HUES6 (cell line): ENCODE data around the gene CEACAM5.

Experiments
- H3K27ac ChIP-seq: 2 replicates; pipeline ENCODE4 v1.7.0; 2013; ENCODE audit warnings: low read depth, mild to moderate bottlenecking, low read length, inconsistent platforms
- H3K27me3 ChIP-seq: 2 replicates; pipeline ENCODE4 v1.6.1; 2013; ENCODE audit warnings: low read length; ENCODE audit not compliant: control insufficient read depth, insufficient read depth
- H3K36me3 ChIP-seq: 2 replicates; pipeline ENCODE4 v1.6.1; 2013; ENCODE audit warnings: low read length; ENCODE audit not compliant: control insufficient read depth, insufficient read depth
- H3K4me1 ChIP-seq: 2 replicates; pipeline ENCODE4 v1.6.1; 2013; ENCODE audit warnings: low read length; ENCODE audit not compliant: control insufficient read depth, insufficient read depth
- H3K4me3 ChIP-seq: 2 replicates; pipeline ENCODE4 v1.5.1; 2013; ENCODE audit warnings: low read depth, low read length
- H3K9ac ChIP-seq: one replicate; pipeline ENCODE4 v1.6.1; 2013; ENCODE audit warnings: mild to moderate bottlenecking, low read length
- H3K9me3 ChIP-seq: 2 replicates; pipeline ENCODE4 v1.6.1; 2013; ENCODE audit warnings: low read depth, low read length; ENCODE audit not compliant: control insufficient read depth, insufficient read depth

CEACAM5 gene

DNA sequence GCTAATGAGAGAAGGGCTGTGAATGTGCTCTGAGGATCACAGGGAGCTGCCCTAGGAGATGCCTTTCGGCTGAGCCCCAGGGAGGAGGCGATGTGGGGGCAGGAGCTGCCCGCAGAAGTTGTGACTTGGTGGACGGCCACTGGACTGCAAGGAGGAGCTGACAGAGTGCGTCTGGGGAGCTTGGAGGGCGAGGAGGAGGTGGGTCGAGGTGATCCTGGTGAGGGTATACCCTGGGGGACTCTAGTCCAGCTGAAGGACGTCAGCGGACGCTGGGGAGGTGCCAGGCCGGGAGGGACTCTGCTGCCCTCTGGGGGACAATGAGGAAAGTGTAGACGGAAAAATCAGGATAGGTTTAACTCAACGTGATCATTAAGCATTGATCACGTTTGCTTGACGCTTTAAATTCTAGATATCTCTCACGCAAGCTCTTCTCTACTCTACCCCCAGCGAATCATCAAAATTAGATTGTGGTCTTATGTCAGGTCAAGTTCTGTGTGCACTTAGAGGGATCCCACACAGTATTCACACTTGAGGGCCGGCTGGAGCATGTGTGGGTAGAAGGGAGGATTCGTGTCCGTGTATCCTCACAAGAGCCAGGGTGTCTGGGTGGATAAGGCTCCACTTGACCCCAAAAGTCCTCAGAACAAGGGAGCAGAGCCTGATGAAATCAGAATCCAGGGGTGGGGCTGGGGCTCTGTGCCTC lies 17.0 kb upstream of the CEACAM5 start:
- Histone ChIP-seq H3K27ac (no peak overlapping the region), H3K27me3 (peaks cover 49% of the 10 kb centered on the region), H3K9ac (no peak overlapping the region), H3K9me3 (no peaks in the 10 kb centered on the region), H3K4me3 (no peak overlapping the region), H3K4me1 (no peaks in the 10 kb centered on the region; the same call in 1 of the 2 replicates), H3K36me3 (no peaks in the 10 kb centered on the region)

DNA sequence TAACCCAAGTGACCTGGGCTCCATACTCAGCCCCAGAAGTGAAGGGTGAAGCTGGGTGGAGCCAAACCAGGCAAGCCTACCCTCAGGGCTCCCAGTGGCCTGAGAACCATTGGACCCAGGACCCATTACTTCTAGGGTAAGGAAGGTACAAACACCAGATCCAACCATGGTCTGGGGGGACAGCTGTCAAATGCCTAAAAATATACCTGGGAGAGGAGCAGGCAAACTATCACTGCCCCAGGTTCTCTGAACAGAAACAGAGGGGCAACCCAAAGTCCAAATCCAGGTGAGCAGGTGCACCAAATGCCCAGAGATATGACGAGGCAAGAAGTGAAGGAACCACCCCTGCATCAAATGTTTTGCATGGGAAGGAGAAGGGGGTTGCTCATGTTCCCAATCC lies 14.2 kb upstream of the CEACAM5 start:
- H3K27me3 ChIP-seq: peaks cover 43% of the 10 kb centered on the region
- no peaks in the 10 kb centered on the region for H3K9me3 ChIP-seq
- H3K4me3 ChIP-seq: no peak overlapping the region
- no peak overlapping the region for H3K27ac ChIP-seq
- H3K9ac ChIP-seq: no peak overlapping the region
- H3K4me1 ChIP-seq: no peaks in the 10 kb centered on the region
- no peaks in the 10 kb centered on the region for H3K36me3 ChIP-seq

DNA sequence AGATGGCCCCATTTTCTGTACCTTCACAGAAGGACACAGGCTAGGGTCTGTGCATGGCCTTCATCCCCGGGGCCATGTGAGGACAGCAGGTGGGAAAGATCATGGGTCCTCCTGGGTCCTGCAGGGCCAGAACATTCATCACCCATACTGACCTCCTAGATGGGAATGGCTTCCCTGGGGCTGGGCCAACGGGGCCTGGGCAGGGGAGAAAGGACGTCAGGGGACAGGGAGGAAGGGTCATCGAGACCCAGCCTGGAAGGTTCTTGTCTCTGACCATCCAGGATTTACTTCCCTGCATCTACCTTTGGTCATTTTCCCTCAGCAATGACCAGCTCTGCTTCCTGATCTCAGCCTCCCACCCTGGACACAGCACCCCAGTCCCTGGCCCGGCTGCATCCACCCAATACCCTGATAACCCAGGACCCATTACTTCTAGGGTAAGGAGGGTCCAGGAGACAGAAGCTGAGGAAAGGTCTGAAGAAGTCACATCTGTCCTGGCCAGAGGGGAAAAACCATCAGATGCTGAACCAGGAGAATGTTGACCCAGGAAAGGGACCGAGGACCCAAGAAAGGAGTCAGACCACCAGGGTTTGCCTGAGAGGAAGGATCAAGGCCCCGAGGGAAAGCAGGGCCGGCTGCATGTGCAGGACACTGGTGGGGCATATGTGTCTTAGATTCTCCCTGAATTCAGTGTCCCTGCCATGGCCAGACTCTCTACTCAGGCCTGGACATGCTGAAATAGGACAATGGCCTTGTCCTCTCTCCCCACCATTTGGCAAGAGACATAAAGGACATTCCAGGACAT lies 13.4 kb upstream of the CEACAM5 start:
- H3K27ac ChIP-seq: no peak overlapping the region
- peaks cover 44% of the 10 kb centered on the region for H3K27me3 ChIP-seq
- no peaks in the 10 kb centered on the region for H3K4me1 ChIP-seq
- no peak overlapping the region for H3K4me3 ChIP-seq
- no peaks in the 10 kb centered on the region for H3K36me3 ChIP-seq
- H3K9me3 ChIP-seq: no peaks in the 10 kb centered on the region
- no peak overlapping the region for H3K9ac ChIP-seq

DNA sequence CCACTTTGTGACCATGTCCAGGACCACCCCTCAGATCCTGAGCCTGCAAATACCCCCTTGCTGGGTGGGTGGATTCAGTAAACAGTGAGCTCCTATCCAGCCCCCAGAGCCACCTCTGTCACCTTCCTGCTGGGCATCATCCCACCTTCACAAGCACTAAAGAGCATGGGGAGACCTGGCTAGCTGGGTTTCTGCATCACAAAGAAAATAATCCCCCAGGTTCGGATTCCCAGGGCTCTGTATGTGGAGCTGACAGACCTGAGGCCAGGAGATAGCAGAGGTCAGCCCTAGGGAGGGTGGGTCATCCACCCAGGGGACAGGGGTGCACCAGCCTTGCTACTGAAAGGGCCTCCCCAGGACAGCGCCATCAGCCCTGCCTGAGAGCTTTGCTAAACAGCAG lies 12.7 kb upstream of the CEACAM5 start:
- Histone ChIP-seq H3K27ac (no peak overlapping the region), H3K9me3 (no peaks in the 10 kb centered on the region), H3K36me3 (no peaks in the 10 kb centered on the region), H3K9ac (no peak overlapping the region), H3K27me3 (peaks cover 47% of the 10 kb centered on the region), H3K4me1 (no peaks in the 10 kb centered on the region), H3K4me3 (no peak overlapping the region)

DNA sequence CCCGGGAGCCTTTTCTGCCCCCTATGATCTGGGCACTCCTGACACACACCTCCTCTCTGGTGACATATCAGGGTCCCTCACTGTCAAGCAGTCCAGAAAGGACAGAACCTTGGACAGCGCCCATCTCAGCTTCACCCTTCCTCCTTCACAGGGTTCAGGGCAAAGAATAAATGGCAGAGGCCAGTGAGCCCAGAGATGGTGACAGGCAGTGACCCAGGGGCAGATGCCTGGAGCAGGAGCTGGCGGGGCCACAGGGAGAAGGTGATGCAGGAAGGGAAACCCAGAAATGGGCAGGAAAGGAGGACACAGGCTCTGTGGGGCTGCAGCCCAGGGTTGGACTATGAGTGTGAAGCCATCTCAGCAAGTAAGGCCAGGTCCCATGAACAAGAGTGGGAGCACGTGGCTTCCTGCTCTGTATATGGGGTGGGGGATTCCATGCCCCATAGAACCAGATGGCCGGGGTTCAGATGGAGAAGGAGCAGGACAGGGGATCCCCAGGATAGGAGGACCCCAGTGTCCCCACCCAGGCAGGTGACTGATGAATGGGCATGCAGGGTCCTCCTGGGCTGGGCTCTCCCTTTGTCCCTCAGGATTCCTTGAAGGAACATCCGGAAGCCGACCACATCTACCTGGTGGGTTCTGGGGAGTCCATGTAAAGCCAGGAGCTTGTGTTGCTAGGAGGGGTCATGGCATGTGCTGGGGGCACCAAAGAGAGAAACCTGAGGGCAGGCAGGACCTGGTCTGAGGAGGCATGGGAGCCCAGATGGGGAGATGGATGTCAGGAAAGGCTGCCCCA lies 11.8 kb upstream of the CEACAM5 start:
- Histone ChIP-seq H3K9ac (no peak overlapping the region), H3K27me3 (peaks cover 44% of the 10 kb centered on the region), H3K36me3 (no peaks in the 10 kb centered on the region), H3K27ac (no peak overlapping the region), H3K4me3 (no peak overlapping the region), H3K4me1 (no peaks in the 10 kb centered on the region), H3K9me3 (no peaks in the 10 kb centered on the region)

DNA sequence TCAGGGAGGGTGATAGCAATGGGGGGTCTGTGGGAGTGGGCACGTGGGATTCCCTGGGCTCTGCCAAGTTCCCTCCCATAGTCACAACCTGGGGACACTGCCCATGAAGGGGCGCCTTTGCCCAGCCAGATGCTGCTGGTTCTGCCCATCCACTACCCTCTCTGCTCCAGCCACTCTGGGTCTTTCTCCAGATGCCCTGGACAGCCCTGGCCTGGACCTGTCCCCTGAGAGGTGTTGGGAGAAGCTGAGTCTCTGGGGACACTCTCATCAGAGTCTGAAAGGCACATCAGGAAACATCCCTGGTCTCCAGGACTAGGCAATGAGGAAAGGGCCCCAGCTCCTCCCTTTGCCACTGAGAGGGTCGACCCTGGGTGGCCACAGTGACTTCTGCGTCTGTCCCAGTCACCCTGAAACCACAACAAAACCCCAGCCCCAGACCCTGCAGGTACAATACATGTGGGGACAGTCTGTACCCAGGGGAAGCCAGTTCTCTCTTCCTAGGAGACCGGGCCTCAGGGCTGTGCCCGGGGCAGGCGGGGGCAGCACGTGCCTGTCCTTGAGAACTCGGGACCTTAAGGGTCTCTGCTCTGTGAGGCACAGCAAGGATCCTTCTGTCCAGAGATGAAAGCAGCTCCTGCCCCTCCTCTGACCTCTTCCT lies 11.1 kb upstream of the CEACAM5 start:
- H3K27ac ChIP-seq: no peak overlapping the region
- no peak overlapping the region for H3K4me3 ChIP-seq
- H3K9me3 ChIP-seq: no peaks in the 10 kb centered on the region
- H3K4me1 ChIP-seq: no peaks in the 10 kb centered on the region
- no peaks in the 10 kb centered on the region for H3K36me3 ChIP-seq
- peaks cover 37% of the 10 kb centered on the region; the same call in 1 of the 2 replicates for H3K27me3 ChIP-seq
- H3K9ac ChIP-seq: no peak overlapping the region

DNA sequence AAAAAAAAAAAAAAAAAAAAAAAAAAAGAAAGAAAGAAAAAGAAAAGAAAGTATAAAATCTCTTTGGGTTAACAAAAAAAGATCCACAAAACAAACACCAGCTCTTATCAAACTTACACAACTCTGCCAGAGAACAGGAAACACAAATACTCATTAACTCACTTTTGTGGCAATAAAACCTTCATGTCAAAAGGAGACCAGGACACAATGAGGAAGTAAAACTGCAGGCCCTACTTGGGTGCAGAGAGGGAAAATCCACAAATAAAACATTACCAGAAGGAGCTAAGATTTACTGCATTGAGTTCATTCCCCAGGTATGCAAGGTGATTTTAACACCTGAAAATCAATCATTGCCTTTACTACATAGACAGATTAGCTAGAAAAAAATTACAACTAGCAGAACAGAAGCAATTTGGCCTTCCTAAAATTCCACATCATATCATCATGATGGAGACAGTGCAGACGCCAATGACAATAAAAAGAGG lies 9.6 kb upstream of the CEACAM5 start:
- no peak overlapping the region for H3K4me3 ChIP-seq
- no peak overlapping the region for H3K27ac ChIP-seq
- H3K27me3 ChIP-seq: peaks cover 36% of the 10 kb centered on the region
- no peaks in the 10 kb centered on the region for H3K4me1 ChIP-seq
- H3K9me3 ChIP-seq: no peaks in the 10 kb centered on the region
- no peaks in the 10 kb centered on the region for H3K36me3 ChIP-seq
- H3K9ac ChIP-seq: no peak overlapping the region

DNA sequence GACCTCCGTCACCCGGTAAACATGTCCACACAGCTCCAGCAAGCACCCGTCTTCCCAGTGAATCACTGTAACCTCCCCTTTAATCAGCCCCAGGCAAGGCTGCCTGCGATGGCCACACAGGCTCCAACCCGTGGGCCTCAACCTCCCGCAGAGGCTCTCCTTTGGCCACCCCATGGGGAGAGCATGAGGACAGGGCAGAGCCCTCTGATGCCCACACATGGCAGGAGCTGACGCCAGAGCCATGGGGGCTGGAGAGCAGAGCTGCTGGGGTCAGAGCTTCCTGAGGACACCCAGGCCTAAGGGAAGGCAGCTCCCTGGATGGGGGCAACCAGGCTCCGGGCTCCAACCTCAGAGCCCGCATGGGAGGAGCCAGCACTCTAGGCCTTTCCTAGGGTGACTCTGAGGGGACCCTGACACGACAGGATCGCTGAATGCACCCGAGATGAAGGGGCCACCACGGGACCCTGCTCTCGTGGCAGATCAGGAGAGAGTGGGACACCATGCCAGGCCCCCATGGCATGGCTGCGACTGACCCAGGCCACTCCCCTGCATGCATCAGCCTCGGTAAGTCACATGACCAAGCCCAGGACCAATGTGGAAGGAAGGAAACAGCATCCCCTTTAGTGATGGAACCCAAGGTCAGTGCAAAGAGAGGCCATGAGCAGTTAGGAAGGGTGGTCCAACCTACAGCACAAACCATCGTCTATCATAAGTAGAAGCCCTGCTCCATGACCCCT lies 9.0 kb upstream of the CEACAM5 start:
- Histone ChIP-seq H3K27ac (no peak overlapping the region), H3K4me3 (no peak overlapping the region), H3K9me3 (no peaks in the 10 kb centered on the region), H3K4me1 (no peaks in the 10 kb centered on the region), H3K9ac (no peak overlapping the region), H3K27me3 (peaks cover 38% of the 10 kb centered on the region), H3K36me3 (no peaks in the 10 kb centered on the region)

DNA sequence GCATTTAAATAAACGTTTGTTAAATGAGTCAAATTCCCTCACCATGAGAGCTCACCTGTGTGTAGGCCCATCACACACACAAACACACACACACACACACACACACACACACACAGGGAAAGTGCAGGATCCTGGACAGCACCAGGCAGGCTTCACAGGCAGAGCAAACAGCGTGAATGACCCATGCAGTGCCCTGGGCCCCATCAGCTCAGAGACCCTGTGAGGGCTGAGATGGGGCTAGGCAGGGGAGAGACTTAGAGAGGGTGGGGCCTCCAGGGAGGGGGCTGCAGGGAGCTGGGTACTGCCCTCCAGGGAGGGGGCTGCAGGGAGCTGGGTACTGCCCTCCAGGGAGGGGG lies 8.5 kb upstream of the CEACAM5 start:
- Histone ChIP-seq H3K27ac (no peak overlapping the region), H3K9me3 (no peaks in the 10 kb centered on the region), H3K27me3 (peaks cover 37% of the 10 kb centered on the region), H3K4me3 (no peak overlapping the region), H3K9ac (no peak overlapping the region), H3K36me3 (no peaks in the 10 kb centered on the region), H3K4me1 (no peaks in the 10 kb centered on the region)
